Measurements from ENCODE around the gene GATA1. TPM values are rescaled to one million over a fixed set of nuclear protein-coding genes. Genes with fewer than 3 reads are reported as not detected.

The GATA1 gene
- total RNA-seq, 1 donor from 2014 or later: not detected

- H3K36me3 Mint-ChIP-seq (ENCODE audit: low read depth): peaks cover 1% of the 10 kb centered on the region
- no peak overlapping the region for H3K27ac Mint-ChIP-seq (ENCODE audit: unreplicated experiment)
- no peak for TF ChIP-seq CTCF (IDR thresholded peaks at IDR 0.05)
These were observed 5.8 kb downstream of the GATA1 start for GRCh38 chrX:48792219-48792618.

GRCh38 chrX:48793935-48794334, 7.5 kb downstream of the GATA1 start:
- H3K27me3 Mint-ChIP-seq (ENCODE audit: low read depth): peaks cover 2% of the 10 kb centered on the region
- DNase-seq (ENCODE audit: low spot score): peak; percentile 73
- peaks cover 9% of the 10 kb centered on the region for H3K4me1 Mint-ChIP-seq (ENCODE audit: low read depth)
- TF ChIP-seq CTCF (IDR thresholded peaks at IDR 0.05): no peak
- no peak overlapping the region for H3K4me3 Mint-ChIP-seq (ENCODE audit: unreplicated experiment)
- peaks cover 1% of the 10 kb centered on the region for H3K36me3 Mint-ChIP-seq (ENCODE audit: low read depth)
- no peaks in the 10 kb centered on the region for H3K9me3 Mint-ChIP-seq (ENCODE audit: low read depth)
- H3K27ac Mint-ChIP-seq (ENCODE audit: unreplicated experiment): no peak overlapping the region

More at GRCh38 chrX:48792219-48792618, 5.8 kb downstream of the GATA1 start:
- peaks cover 4% of the 10 kb centered on the region for H3K9me3 Mint-ChIP-seq (ENCODE audit: low read depth)
- peaks cover 9% of the 10 kb centered on the region for H3K4me1 Mint-ChIP-seq (ENCODE audit: low read depth)
- peaks cover 9% of the 10 kb centered on the region for H3K27me3 Mint-ChIP-seq (ENCODE audit: low read depth)
- DNase-seq (ENCODE audit: low spot score): no peak
- H3K4me3 Mint-ChIP-seq (ENCODE audit: unreplicated experiment): no peak overlapping the region

- no peak overlapping the region for H3K27ac Mint-ChIP-seq (ENCODE audit: unreplicated experiment)
- H3K27me3 Mint-ChIP-seq (ENCODE audit: low read depth): peaks cover 2% of the 10 kb centered on the region
- H3K9me3 Mint-ChIP-seq (ENCODE audit: low read depth): no peaks in the 10 kb centered on the region
- TF ChIP-seq CTCF (IDR thresholded peaks at IDR 0.05): no peak
- H3K4me3 Mint-ChIP-seq (ENCODE audit: unreplicated experiment): no peak overlapping the region
- peaks cover 9% of the 10 kb centered on the region for H3K4me1 Mint-ChIP-seq (ENCODE audit: low read depth)
- DNase-seq (ENCODE audit: low spot score): no peak
- H3K36me3 Mint-ChIP-seq (ENCODE audit: low read depth): peaks cover 1% of the 10 kb centered on the region
These were observed 8.0 kb downstream of the GATA1 start for GRCh38 chrX:48794340-48794910.

- Mint-ChIP-seq H3K27me3 (ENCODE audit: low read depth) (no peaks in the 10 kb centered on the region), H3K27ac (ENCODE audit: unreplicated experiment) (no peak overlapping the region), H3K4me1 (ENCODE audit: low read depth) (peaks cover 9% of the 10 kb centered on the region), H3K4me3 (ENCODE audit: unreplicated experiment) (no peak overlapping the region), H3K9me3 (ENCODE audit: low read depth) (no peaks in the 10 kb centered on the region), H3K36me3 (ENCODE audit: low read depth) (peaks cover 1% of the 10 kb centered on the region)
- no peak for TF ChIP-seq CTCF (IDR thresholded peaks at IDR 0.05)
- DNase-seq (ENCODE audit: low spot score): peak; percentile 49
These were observed 8.6 kb downstream of the GATA1 start for GRCh38 chrX:48794911-48795515.

- Mint-ChIP-seq H3K27ac (ENCODE audit: unreplicated experiment) (no peak overlapping the region), H3K27me3 (ENCODE audit: low read depth) (no peaks in the 10 kb centered on the region)
These were observed 11.9 kb downstream of the GATA1 start for GRCh38 chrX:48798318-48798717.

More at GRCh38 chrX:48798318-48798717, 11.9 kb downstream of the GATA1 start:
- peaks cover 18% of the 10 kb centered on the region for H3K4me1 Mint-ChIP-seq (ENCODE audit: low read depth)
- peaks cover 3% of the 10 kb centered on the region for H3K9me3 Mint-ChIP-seq (ENCODE audit: low read depth)
- H3K4me3 Mint-ChIP-seq (ENCODE audit: unreplicated experiment): no peak overlapping the region
- H3K36me3 Mint-ChIP-seq (ENCODE audit: low read depth): peaks cover 1% of the 10 kb centered on the region
- DNase-seq (ENCODE audit: low spot score): no peak
- no peak for TF ChIP-seq CTCF (IDR thresholded peaks at IDR 0.05)

Data from chondrocyte (in vitro differentiated cells).